HG02943 (cell line): ENCODE data around the gene NACAD.

Experiments
- ATAC-seq: cut with Tn5 transposase; IDR thresholded peaks from one replicate; pipeline ENCODE4 v1.9.1; 2021; ENCODE audit warnings: mild to moderate bottlenecking, low read depth, moderate library complexity; ENCODE audit not compliant: unreplicated experiment

The NACAD gene

GRCh38 chr7:45092100-45092930 lies 3.5 kb upstream of the NACAD start:
- ATAC-seq: no peak

GRCh38 chr7:45089341-45089891 lies 647 bp upstream of the NACAD start:
- ATAC-seq: no peak

GRCh38 chr7:45088146-45088701 lies 545 bp downstream of the NACAD start:
- ATAC-seq: no peak

DNA sequence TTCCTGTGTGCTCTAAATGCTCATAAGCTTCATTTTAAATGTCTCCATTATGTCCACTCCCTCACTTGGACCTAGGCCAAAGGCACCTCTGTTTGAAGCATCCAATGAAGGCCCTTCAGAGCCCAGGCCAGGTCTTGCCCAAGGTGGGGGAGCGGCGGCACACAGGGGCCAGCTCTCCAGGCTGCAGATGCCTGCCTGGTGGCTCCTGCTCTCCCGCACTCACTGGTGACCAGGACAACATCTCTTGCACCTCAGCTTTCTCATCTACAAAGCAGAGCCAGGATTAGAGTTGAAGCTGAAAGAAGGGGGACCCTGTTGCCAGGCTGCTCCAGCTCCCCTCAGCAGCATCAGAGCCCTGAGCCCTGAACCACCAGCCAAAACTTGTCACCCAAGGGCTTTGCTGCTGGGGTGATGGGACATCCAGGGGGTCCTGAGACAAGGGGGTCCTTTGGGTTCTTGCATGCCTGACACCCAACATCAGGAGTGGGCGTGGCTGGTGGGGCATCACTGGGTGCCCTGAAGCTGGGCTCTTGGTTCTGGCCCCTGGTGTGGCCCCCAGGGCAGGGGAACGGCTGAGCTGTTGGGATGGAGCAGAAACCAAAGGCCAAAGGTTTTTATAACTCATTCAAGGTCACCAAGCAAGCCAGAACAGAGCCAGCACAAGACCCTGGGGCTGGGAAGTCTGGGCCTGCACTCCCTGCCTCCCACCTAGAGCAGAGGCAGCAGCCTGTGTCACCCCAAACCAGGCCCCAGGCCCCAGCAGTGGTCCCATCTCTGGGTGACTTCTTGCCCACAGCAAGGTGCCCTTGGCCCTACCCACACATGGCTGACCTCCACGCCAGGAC lies 1.2 kb downstream of the NACAD start:
- ATAC-seq: no peak

DNA sequence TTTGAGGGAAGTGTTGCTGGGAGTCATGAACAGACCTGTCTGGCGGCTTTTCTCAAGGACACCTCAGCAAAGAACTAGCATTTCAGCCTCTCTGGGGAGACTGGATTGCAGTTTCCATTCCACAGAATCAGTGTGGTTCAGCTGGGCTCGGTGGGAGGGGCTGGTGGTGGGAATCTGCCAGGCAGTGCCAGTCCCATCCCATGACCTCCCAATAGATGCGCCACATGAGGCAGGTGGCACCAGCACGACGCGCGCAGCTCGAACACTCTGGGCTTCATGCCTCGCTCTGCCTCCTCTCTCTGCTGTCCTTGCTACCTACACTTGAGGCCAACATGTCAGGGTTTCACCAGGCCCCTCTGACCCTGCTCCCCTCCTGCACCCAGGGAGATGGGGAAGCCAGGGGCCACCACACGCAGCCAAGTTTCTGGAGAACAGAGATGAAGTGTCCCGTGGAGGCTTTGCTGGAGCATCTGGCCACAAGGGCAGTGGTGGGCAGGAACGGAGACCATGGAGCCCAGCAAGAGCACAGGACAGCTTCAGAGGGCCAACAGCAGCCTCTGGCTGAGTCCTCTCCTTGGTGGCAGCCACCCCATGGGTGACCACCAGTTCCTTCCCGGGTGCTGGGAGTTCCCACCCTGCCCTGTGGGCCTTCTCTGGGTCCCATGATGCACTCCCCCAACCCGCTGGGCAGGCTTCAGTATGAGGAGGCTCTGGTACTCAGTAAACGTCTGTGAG lies 2.3 kb downstream of the NACAD start:
- no peak for ATAC-seq

DNA sequence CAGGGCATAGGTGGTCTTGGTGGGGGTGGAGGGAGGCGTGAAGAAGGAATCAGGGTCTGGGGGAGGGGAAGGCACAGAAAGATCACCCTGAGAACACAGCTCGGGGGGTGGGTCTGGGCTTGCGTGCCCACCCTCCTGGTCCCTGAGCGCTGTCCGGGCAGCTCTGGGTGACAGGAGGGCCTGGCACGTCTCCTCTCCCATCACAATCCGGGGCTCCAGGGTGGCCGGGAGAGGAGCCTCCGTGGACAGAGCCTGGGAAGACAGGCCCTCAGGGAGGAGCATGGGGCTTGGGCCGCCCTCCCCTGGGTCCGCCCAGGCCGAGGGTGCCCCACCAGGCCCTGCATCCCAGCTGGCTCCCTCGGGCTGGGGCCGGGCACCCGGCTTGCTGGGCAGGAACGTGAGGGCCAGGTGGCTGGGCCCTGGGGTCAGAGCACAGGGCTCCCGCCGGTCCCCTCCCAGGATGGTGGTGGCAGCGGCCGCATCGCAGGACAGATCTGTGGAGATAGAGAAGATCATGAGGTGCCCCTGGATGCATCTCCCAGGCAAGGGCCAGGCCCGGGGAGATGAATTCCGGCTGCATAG lies 3.1 kb downstream of the NACAD start:
- no peak for ATAC-seq

GRCh38 chr7:45084901-45085618 lies 3.7 kb downstream of the NACAD start:
- ATAC-seq: no peak

GRCh38 chr7:45084336-45084735 lies 4.4 kb downstream of the NACAD start:
- ATAC-seq: no peak

DNA sequence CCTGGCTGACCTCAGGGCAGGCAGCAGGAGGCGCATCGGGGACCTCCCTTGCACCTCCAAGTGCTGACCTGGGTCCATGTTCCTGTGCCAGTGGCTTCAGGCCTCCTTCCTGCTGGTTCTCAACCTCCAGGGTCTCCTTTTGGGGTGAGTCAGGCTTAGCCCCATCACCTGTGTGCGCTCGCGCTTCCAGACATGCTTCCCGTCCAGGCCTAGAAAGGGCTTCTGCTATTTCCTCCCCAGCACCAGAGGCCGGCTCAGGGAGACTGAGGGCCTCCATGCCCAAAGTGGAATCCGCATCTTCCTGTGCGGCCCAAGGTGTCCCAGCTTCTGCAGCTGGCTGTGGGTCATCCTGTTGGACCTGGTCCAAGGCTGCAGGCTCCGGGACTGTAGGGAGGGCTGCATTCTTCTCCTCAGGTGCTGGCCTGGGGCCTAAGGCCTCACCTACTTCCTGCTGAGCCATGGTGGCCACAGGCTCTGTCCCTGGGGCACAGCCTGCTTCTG lies 5.9 kb downstream of the NACAD start:
- ATAC-seq: no peak

- no peak for ATAC-seq
Observed at GRCh38 chr7:45082031-45082830, 6.5 kb downstream of the NACAD start.

- ATAC-seq: no peak
Observed at GRCh38 chr7:45081670-45081974, 7.1 kb downstream of the NACAD start.

DNA sequence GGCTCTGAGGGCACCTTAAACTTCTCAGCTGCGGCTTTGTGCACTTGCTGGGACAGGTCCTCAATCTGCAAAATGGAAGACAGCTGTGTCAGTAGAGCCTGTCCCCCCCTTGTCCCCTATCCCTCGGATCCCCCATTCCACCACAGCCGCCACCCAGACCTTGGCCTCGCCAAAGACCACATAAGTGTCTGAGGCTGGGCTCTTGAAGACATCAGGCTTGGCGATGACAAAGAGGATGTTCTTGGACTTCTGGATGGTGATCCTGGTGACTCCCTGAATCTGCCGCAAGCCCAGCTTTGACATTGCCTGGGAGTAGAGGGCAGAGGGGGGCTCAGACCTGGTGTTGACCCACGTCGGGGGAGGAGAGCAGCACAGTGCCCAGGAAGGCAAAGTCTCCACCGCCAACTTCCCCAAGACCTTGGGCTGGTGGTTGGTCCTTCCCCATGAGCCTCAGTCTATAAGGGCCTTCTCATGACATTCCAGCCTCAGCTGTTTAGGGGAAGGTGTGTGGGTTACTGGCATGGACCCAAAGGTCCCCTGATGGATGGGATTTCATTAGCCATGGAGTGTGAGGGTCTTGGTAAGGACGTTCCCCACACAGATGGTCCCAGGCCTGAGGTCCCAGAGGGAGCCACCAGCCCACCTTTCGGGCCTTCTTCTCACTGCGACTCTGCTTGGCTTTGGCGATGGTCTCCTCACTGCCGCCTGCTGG lies 7.7 kb downstream of the NACAD start:
- no peak for ATAC-seq

- ATAC-seq: no peak
Observed at GRCh38 chr7:45080265-45080957, 8.4 kb downstream of the NACAD start.

GRCh38 chr7:45078125-45078681 lies 10.6 kb downstream of the NACAD start:
- no peak for ATAC-seq

- ATAC-seq: no peak
Observed at GRCh38 chr7:45077579-45077978, 11.2 kb downstream of the NACAD start.

GRCh38 chr7:45076946-45077345 lies 11.8 kb downstream of the NACAD start:
- ATAC-seq: no peak
